HG03558 (cell line): Measurements from ENCODE around the gene CNGA2.
"Not testable (repeated sequence)": the region's sequence is repeated elsewhere in the genome, so short reads cannot be mapped to it uniquely, and the experiment has no call there.

Experiments
- ATAC-seq: cut with Tn5 transposase; IDR thresholded peaks from one replicate; pipeline ENCODE4 v1.9.1; 2021; ENCODE audit warnings: moderate number of reproducible peaks; ENCODE audit not compliant: unreplicated experiment; ENCODE audit errors: extremely low read depth

The CNGA2 gene

GRCh38 chrX:151734446-151734845, at the start of gene CNGA2:
Gene CNGA2 (plus strand): TSS chrX:151734746. CDS start chrX:151738484, 3,738 bp downstream.
- no peak for ATAC-seq

DNA sequence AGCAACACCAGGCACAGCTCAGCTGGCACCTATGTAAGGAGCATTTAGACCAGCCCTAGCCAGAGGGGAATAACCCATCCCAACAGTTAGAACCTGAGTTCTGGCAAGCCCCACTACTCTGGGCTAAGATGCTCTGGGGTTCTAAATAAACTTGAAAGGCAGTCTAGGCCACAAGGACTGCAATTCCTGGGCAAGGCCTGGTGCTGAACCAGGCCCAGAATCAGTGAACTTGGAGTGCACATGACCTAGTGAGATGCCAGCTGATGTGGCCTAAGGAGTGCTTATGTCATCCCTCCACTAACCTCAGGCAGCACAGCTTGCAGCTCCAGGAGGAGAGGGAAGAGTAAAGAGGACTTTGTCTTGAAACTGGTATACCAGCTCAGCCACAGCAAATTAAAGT, 46.9 kb upstream of the CNGA2 start:
- no peak for ATAC-seq

- no peak for ATAC-seq
These were observed 45.9 kb upstream of the CNGA2 start for GRCh38 chrX:151688695-151689094.

- no peak for ATAC-seq
These were observed 41.7 kb upstream of the CNGA2 start for GRCh38 chrX:151692825-151693224.

DNA sequence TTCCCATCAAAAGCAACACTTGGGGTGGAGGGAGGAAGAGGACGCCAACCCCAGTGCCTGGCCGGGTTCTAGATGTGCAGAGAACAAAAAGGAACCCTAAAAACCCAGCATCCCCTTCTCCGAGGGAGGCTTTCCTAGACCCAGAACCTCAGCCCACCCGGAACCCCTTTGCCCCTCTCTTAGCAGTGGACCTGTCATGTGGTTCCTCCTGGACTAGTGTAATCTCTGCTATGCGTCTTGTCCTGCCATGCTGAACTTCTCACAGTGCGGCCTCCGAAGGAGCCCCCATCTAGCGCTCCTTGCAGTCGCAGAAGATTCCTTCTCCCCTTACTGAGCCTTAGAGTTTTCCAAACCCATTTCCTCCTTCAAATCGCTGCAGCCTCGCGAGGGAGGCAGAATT, 40.4 kb upstream of the CNGA2 start:
- ATAC-seq, result no peak

GRCh38 chrX:151694661-151695582, 39.6 kb upstream of the CNGA2 start, which contains the start of gene PRRG3:
Gene PRRG3 (plus strand): TSS chrX:151695458. CDS start chrX:151698815, 3,357 bp downstream.
- no peak for ATAC-seq

GRCh38 chrX:151695583-151696340, 38.8 kb upstream of the CNGA2 start:
- no peak for ATAC-seq

- not testable (repeated sequence) for ATAC-seq
These were observed 37.5 kb upstream of the CNGA2 start for GRCh38 chrX:151697082-151697481.

GRCh38 chrX:151697522-151697921, 37.0 kb upstream of the CNGA2 start:
- no peak for ATAC-seq

- ATAC-seq, result no peak
These were observed 36.1 kb upstream of the CNGA2 start for GRCh38 chrX:151698485-151698884.

GRCh38 chrX:151699746-151700145, 34.8 kb upstream of the CNGA2 start:
- ATAC-seq, result no peak

DNA sequence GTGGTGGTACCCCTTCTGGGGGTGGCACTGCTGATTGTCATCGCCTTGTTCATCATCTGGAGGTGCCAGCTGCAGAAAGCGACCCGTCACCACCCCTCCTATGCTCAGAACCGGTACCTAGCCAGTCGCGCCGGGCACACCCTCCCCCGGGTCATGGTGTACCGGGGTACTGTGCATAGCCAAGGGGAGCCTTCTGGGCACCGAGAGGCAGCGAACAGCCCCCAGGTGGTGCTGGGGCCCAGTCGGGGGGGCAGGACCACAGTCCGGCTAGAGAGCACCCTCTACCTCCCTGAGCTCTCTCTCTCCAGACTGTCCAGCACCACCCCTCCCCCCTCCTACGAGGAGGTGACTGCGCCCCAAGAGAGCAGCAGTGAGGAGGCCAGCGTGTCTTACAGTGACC, 34.0 kb upstream of the CNGA2 start:
- no peak for ATAC-seq

DNA sequence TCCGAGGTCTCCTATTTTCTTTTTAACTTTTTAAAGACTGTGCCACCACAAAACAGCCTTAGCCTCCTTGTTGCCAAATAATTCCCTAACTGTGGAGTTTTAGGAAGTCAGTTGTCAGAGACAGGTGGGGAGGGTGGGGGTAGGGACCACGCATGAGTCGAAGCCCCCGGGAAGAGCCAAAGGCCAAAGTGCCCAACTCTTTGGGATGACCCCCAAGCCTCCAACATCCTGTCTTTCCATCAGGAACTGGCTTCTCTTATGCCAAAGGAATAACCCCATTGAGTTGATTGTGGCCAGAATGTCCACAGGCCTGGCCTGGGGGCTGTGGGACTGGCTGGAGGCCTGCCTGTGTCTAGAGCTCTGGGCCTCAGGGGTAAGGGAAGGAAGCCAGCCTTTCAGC, 33.5 kb upstream of the CNGA2 start:
- no peak for ATAC-seq

DNA sequence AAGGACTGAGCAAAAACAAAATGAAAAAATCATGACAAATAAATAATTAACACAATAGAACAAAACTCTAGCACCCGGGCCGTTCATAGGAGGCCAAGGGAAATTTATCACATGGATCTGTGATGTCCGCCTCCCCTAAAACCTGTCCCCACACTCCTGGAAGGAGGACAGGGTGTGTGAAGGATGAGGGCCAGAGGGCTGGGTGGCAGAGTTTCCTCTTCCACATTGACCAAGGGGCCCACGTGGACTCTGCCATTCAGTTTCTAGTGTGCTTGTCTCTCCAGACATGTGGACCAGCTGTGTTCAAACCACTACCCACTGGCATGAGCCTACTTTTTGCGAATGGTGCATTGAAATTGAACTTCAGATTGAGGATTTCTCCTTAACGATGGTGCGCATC, 33.0 kb upstream of the CNGA2 start:
- no peak for ATAC-seq

GRCh38 chrX:151702026-151702714, 32.4 kb upstream of the CNGA2 start:
- no peak for ATAC-seq

DNA sequence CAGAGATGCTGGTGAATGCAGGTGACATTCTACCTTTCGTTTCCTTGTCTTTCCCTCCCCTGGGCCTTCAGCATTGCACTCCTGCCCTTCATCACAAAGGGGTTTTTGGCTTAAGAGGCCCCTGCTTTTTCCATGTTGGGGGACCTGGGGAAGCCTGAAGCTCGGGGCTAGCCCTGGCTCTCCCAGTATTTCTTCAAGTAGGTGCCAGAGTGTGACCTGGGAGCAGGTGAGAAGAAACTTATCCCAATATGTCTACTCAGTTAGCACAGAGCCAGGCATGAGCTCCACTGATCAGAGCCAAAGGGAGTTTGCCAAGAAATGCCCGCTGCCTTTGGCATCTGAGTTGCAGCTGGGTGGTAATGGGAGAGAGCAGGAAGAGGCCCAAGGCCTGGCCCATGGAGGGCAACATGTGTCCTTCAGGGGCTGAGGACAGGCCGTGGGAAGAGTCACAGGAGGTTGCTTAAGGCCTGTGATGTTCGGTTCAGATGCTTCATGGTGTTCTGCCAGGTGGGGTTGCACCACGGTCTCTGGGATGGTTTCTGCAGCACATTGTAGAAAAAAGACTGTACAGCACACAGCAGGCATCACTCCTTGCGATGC, 31.7 kb upstream of the CNGA2 start:
- ATAC-seq, result no peak

DNA sequence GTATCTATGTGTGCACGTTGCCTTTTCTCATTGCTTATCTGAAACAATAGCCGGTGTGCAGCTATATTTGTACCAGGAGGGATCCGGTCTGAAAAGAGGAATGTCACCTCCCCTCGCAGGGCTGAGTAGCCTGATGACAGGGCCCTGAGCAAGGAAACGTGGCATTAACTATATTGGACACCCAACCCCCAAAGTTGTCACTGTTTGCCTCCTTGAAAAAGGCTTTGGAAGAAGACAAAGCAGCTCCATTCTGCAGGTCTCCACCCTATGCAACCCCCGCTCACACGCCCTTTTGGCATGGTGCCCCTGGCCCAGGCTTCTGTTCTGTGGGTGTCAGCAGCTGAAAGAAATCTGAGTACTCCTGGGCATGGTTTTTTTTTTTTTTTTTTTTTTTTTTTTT, 31.1 kb upstream of the CNGA2 start:
- ATAC-seq, result no peak

- ATAC-seq, result no peak
These were observed 30.4 kb upstream of the CNGA2 start for GRCh38 chrX:151704041-151704663.

DNA sequence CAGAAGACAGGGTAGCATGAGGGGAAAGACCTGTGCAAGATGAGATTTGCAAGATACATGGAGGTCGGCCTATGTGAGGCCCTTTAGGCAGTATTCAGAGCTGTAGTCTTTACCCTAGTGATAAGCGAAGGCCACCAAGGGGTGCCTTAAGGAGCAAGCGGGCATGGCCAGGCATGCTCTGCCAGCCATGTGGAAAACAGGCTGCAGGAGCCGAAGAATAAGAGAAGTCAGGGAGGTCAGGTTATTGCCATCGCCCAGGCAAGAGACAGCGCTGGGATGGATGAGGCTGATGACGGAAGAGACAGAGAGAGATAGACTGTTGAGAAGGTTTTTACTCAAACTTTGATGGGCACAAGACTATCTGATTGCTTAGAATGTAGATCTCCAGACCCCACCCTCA, 25.7 kb upstream of the CNGA2 start:
- ATAC-seq, result no peak

GRCh38 chrX:151710457-151710856, 24.1 kb upstream of the CNGA2 start:
- no peak for ATAC-seq
